H1 (cell line): ENCODE data around the gene DBR1. TPM values are rescaled to one million over a fixed set of nuclear protein-coding genes. Genes with fewer than 3 reads are reported as not detected.

Experiments used
- CTCF ChIA-PET: fragments of 300-600 bp; sonication (Branson Sonifier 250); formaldehyde crosslinking; loops from one replicate; lab custom pipeline; 2021; ENCODE audit not compliant: partially characterized antibody; lab: Charles Lee
- POLR2A ChIA-PET: fragments of 300-600 bp; sonication (Branson Sonifier 250); formaldehyde crosslinking; loops from one replicate; lab custom pipeline; 2021; ENCODE audit warnings: inconsistent platforms; ENCODE audit not compliant: partially characterized antibody; lab: Charles Lee
- DNase-seq, 2 experiments: peaks; one replicate each; pipeline versions ENCODE4 v3.0.0 to v3.0.0-alpha.2; 2010 to 2022; ENCODE audit warnings: low spot score in 2 of 2, low read depth in 1 of 2, mixed read lengths in 1 of 2
- FAIRE-seq: peaks from 2 replicates; lab custom pipeline; 2011; peaks lifted over from hg19 to GRCh38; lab: Jason Lieb, UNC
- H2AFZ ChIP-seq: 2 replicates; pipeline ENCODE4 v1.8.1; 2012; ENCODE audit warnings: low read length, inconsistent platforms
- H2AK5ac ChIP-seq: 2 replicates; pipeline ENCODE4 v1.6.1; 2013; ENCODE audit warnings: low read depth, low read length
- H2BK120ac ChIP-seq: replicated peaks from 2 replicates; pipeline ENCODE3; 2013; ENCODE audit warnings: low read depth, low read length, inconsistent platforms
- H2BK12ac ChIP-seq: 2 replicates; pipeline ENCODE4 v1.6.1; 2013; ENCODE audit warnings: low read depth, low read length
- H2BK15ac ChIP-seq: 2 replicates; pipeline ENCODE4 v1.6.1; 2013; ENCODE audit warnings: low read length
- H2BK20ac ChIP-seq: 2 replicates; pipeline ENCODE4 v1.6.1; 2013; ENCODE audit warnings: low read length
- H2BK5ac ChIP-seq: 2 replicates; pipeline ENCODE4 v1.6.1; 2013; ENCODE audit warnings: low read depth, low read length
- H3K14ac ChIP-seq: 2 replicates; pipeline ENCODE4 v1.6.1; 2013; ENCODE audit warnings: inconsistent platforms; ENCODE audit not compliant: insufficient read length
- H3K18ac ChIP-seq: 2 replicates; pipeline ENCODE4 v1.6.1; 2013; ENCODE audit warnings: low read length; ENCODE audit errors: extremely low read depth
- H3K23ac ChIP-seq: 2 replicates; pipeline ENCODE4 v1.6.1; 2013; ENCODE audit warnings: inconsistent platforms; ENCODE audit not compliant: insufficient read length
- H3K23me2 ChIP-seq: 2 replicates; pipeline ENCODE4 v1.6.1; 2013; ENCODE audit warnings: low read depth, low read length
- H3K27ac ChIP-seq: 2 replicates; pipeline ENCODE4 v1.6.1; 2011; ENCODE audit warnings: low read depth, low read length, inconsistent platforms
- H3K27me3 ChIP-seq, 4 experiments: replicated peaks in 1 of 4; 1 replicate in 1 of 4; 2 replicates in 3 of 4; pipeline versions ENCODE4 v1.6.1 to v1.8.1; 2011 to 2013; ENCODE audit warnings: low read length in 3 of 4, mild to moderate bottlenecking in 3 of 4, inconsistent platforms in 2 of 4, mixed read lengths in 2 of 4, moderate library complexity in 1 of 4; ENCODE audit not compliant: control insufficient read depth in 3 of 4, insufficient read depth in 3 of 4; ENCODE audit errors: extremely low read depth in 1 of 4
- H3K36me3 ChIP-seq, 4 experiments: 2 replicates each; pipeline versions ENCODE4 v1.6.1 to v1.8.1; 2011 to 2013; ENCODE audit warnings: mild to moderate bottlenecking in 4 of 4, low read length in 3 of 4, moderate library complexity in 2 of 4, control low read depth in 1 of 4, inconsistent platforms in 1 of 4; ENCODE audit not compliant: insufficient read depth in 4 of 4, control insufficient read depth in 2 of 4
- H3K4ac ChIP-seq: replicated peaks from 2 replicates; pipeline ENCODE3; 2013; ENCODE audit warnings: low read length, low read depth, mixed read lengths, inconsistent platforms; ENCODE audit not compliant: insufficient read length
- H3K4me1 ChIP-seq, 4 experiments: replicated peaks in 1 of 4; 1 replicate in 1 of 4; 2 replicates in 3 of 4; pipeline versions ENCODE4 v1.6.1 to v1.8.1; 2011 to 2013; ENCODE audit warnings: low read length in 3 of 4, inconsistent platforms in 2 of 4, mixed read lengths in 1 of 4; ENCODE audit not compliant: insufficient read depth in 4 of 4, control insufficient read depth in 3 of 4
- H3K4me2 ChIP-seq, 2 experiments: 2 replicates each; pipeline versions ENCODE4 v1.6.1 to v1.8.1; 2011 to 2013; ENCODE audit warnings: low read depth in 2 of 2, low read length in 2 of 2, control low read depth in 1 of 2, inconsistent platforms in 1 of 2, mild to moderate bottlenecking in 1 of 2; ENCODE audit not compliant: insufficient read depth in 1 of 2
- H3K4me3 ChIP-seq, 4 experiments: fragments of 200-600, 300-600 bp in 1 of 4; sonication (generic), shearing (Covaris generic), sonication (Bioruptor Twin) in 1 of 4; 2 replicates each; pipeline versions ENCODE4 v1.5.1 to v1.8.1; 2011 to 2016; ENCODE audit warnings: low read length in 4 of 4, low read depth in 3 of 4, control low read depth in 2 of 4, inconsistent platforms in 2 of 4, mild to moderate bottlenecking in 2 of 4, mixed read lengths in 1 of 4, moderate library complexity in 1 of 4; ENCODE audit not compliant: insufficient read depth in 2 of 4; ENCODE audit errors: extremely low read depth in 1 of 4
- H3K56ac ChIP-seq: replicated peaks from 2 replicates; pipeline ENCODE3; 2013; ENCODE audit warnings: low read depth, mild to moderate bottlenecking, mixed read lengths, low read length, inconsistent platforms; ENCODE audit not compliant: insufficient read length
- H3K79me1 ChIP-seq: 2 replicates; pipeline ENCODE4 v1.6.1; 2013; ENCODE audit warnings: low read depth, low read length, control low read depth
- H3K79me2 ChIP-seq, 2 experiments: 2 replicates each; pipeline versions ENCODE4 v1.6.1 to v1.8.1; 2012 to 2013; ENCODE audit warnings: low read length in 2 of 2, mild to moderate bottlenecking in 2 of 2, inconsistent platforms in 1 of 2; ENCODE audit not compliant: insufficient read depth in 2 of 2, control insufficient read depth in 1 of 2
- H3K9ac ChIP-seq, 4 experiments: replicated peaks in 1 of 4; 1 replicate in 1 of 4; 2 replicates in 3 of 4; pipeline versions ENCODE4 v1.6.1 to v1.8.1; 2011 to 2013; ENCODE audit warnings: low read depth in 3 of 4, low read length in 3 of 4, control low read depth in 2 of 4, mild to moderate bottlenecking in 2 of 4, moderate library complexity in 2 of 4, inconsistent platforms in 1 of 4; ENCODE audit errors: extremely low read depth in 1 of 4
- H3K9me3 ChIP-seq, 2 experiments: 2 replicates each; pipeline versions ENCODE4 v1.6.1 to v1.8.1; 2012 to 2013; ENCODE audit warnings: mild to moderate bottlenecking in 2 of 2, moderate library complexity in 2 of 2, control low read depth in 1 of 2, inconsistent platforms in 1 of 2, low read depth in 1 of 2, low read length in 1 of 2, mixed read lengths in 1 of 2; ENCODE audit not compliant: insufficient read depth in 2 of 2
- H4K20me1 ChIP-seq, 2 experiments: replicated peaks in 1 of 2; 2 replicates each; pipeline versions ENCODE3 to v1.8.1; 2011 to 2013; ENCODE audit warnings: inconsistent platforms in 2 of 2, low read length in 2 of 2, mild to moderate bottlenecking in 1 of 2; ENCODE audit not compliant: insufficient read depth in 2 of 2, control insufficient read depth in 1 of 2
- H4K5ac ChIP-seq: 2 replicates; pipeline ENCODE4 v1.6.1; 2013; ENCODE audit warnings: low read length, low read depth, mixed read lengths, inconsistent platforms; ENCODE audit not compliant: insufficient read length
- H4K8ac ChIP-seq: 2 replicates; pipeline ENCODE4 v1.8.0; 2013; ENCODE audit warnings: mild to moderate bottlenecking, moderate library complexity, low read length, inconsistent platforms; ENCODE audit not compliant: insufficient read depth; ENCODE audit errors: extremely low read depth
- H4K91ac ChIP-seq: replicated peaks from 2 replicates; pipeline ENCODE3; 2013; ENCODE audit warnings: low read length, mixed read lengths, inconsistent platforms; ENCODE audit not compliant: insufficient read length
- BACH1 ChIP-seq: IDR thresholded peaks from 2 replicates; pipeline ENCODE4 v1.6.1; 2012; ENCODE audit warnings: low read length, improper control_type of control experiment
- CBX5 ChIP-seq: fragments of 300-800, 300-1000 bp; sonication (generic); IDR thresholded peaks from 2 replicates; pipeline ENCODE4 v1.7.1; 2016; ENCODE audit warnings: antibody characterized with exemption, low read length, low read depth
- CHD1 ChIP-seq: IDR thresholded peaks from 2 replicates; pipeline ENCODE4 v1.6.1; 2012; ENCODE audit warnings: low read depth, low read length, improper control_type of control experiment
- CHD2 ChIP-seq: IDR thresholded peaks from 2 replicates; pipeline ENCODE4 v1.6.1; 2012; ENCODE audit warnings: low read length, improper control_type of control experiment
- JUND ChIP-seq: IDR thresholded peaks from 2 replicates; pipeline ENCODE4 v1.6.1; 2011; ENCODE audit warnings: mild to moderate bottlenecking, improper control_type of control experiment, low read length
- KDM5A ChIP-seq: fragments of 200-600 bp; IDR thresholded peaks from 2 replicates; pipeline ENCODE4 v1.7.1; 2012; ENCODE audit warnings: mild to moderate bottlenecking, low read length, inconsistent platforms, mixed read lengths
- PHF8 ChIP-seq: fragments of 200-600 bp; sonication (generic); conservative IDR thresholded peaks from 2 replicates; pipeline ENCODE4 v1.7.1; 2012; ENCODE audit warnings: low read depth, mild to moderate bottlenecking, inconsistent platforms, low read length, moderate library complexity
- RXRA ChIP-seq: IDR thresholded peaks from 2 replicates; pipeline ENCODE4 v1.6.1; 2011; ENCODE audit warnings: low read depth, mild to moderate bottlenecking, low read length, moderate library complexity; ENCODE audit not compliant: insufficient read depth
- SUZ12 ChIP-seq: fragments of 200-600 bp; sonication (generic); IDR thresholded peaks from 2 replicates; pipeline ENCODE4 v1.6.1; 2012; ENCODE audit warnings: mild to moderate bottlenecking, inconsistent platforms, low read length, moderate library complexity, mixed read lengths
- TAF1 ChIP-seq: IDR thresholded peaks from 2 replicates; pipeline ENCODE4 v1.6.1; 2011; ENCODE audit warnings: mild to moderate bottlenecking, low read depth, low read length
- TEAD4 ChIP-seq: IDR thresholded peaks from 2 replicates; pipeline ENCODE4 v1.6.1; 2012; ENCODE audit warnings: low read depth, low read length, inconsistent platforms, mixed read lengths
- ZNF274 ChIP-seq: IDR thresholded peaks from 2 replicates; pipeline ENCODE4 v1.7.0; 2012; ENCODE audit warnings: low read length, borderline replicate concordance; ENCODE audit errors: extremely low read depth
- WGBS, 2 experiments: shearing (Covaris generic) in 1 of 2; methylation state at CpG; one replicate each; pipeline versions ENCODE4 v1.1.6 to v1.1.7; 2013 to 2015; ENCODE audit warnings: low lambda C conversion rate in 2 of 2, mixed read lengths in 2 of 2, inconsistent platforms in 1 of 2, low coverage in 1 of 2, missing lambda C conversion rate in 1 of 2; ENCODE audit not compliant: insufficient replicate concordance in 2 of 2, insufficient coverage in 1 of 2, insufficient read length in 1 of 2; ENCODE audit errors: extremely low coverage in 1 of 2, missing lambda C conversion rate in 1 of 2; 5-methylcytosine and 5-hydroxymethylcytosine counted together
- polyA plus RNA-seq, 7 experiments: library from polyadenylated mRNA; depleted of rRNA in 3 of 7; stranded (reverse) in 5 of 7; unstranded in 2 of 7; fragments of >200 nt in 5 of 7; fragments of 200-250 nt in 2 of 7; gene quantifications; 1 replicate in 5 of 7; 2 replicates in 1 of 7; 4 replicates in 1 of 7; pipeline versions ENCODE4 v1.2.1 to v1.2.3, GENCODE V29; 2011 to 2013; ENCODE audit warnings: missing spikeins in 2 of 7, mixed read lengths in 2 of 7
- total RNA-seq: library from RNA; stranded (reverse); fragmentation: NEBNext Ultra II Directional; extraction: Animal tissue kit (Norgen Biotek cat#: 25700); gene quantifications from 2 replicates; pipeline ENCODE4 v1.2.1, GENCODE V29; 2021
- TF ChIP-seq, protein P1 (sequence below): IDR thresholded peaks from 2 replicates; pipeline ENCODE4 v1.6.1; 2011; ENCODE audit warnings: low read depth, mild to moderate bottlenecking, low read length; ENCODE audit not compliant: insufficient read depth

The DBR1 gene
- total and polyA plus RNA-seq, 2 of the 8 experiments (the other 6 are each of a cell fraction or from before 2014, with no cell fraction given), result 10.1 to 18.3 TPM

DNA sequence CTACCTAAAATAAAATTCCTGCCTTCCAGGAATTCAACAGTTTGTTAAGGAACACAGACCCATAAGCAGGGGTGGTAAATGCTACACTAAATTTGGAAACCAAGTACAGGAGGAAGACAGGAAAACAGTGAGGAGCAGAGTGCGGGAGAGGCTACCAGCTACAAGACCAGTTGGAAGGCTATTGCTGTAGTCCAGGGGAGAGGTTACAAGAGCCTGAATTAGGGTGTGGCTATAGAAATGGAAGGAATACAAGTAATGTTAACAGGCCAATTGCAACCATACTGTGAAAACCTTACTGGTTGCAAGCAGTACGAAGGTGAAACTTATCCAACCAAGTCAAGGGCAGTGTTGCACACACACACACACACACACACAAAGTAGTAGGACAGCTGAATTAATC lies 11.5 kb upstream of the DBR1 start:
- H3K27me3 ChIP-seq, result peaks cover 0 to 5% (median 0%) of the 10 kb centered on the region in 4 experiments; a peak in 2 of 7 replicates
- H2BK5ac ChIP-seq, result no peak overlapping the region
- H2AK5ac ChIP-seq, result no peak overlapping the region
- H3K4me2 ChIP-seq, result peak overlapping the region; percentile 67 to 95
- no peak overlapping the region for H4K5ac ChIP-seq
- no peak overlapping the region for H3K4ac ChIP-seq
- no peaks in the 10 kb centered on the region for H4K20me1 ChIP-seq
- H3K9ac ChIP-seq, result no peak overlapping the region
- no peak overlapping the region for H4K8ac ChIP-seq
- H2BK15ac ChIP-seq, result no peak overlapping the region
- peaks cover 0 to 5% (median 3%) of the 10 kb centered on the region in 4 experiments; a peak in 3 of 7 replicates for H3K4me1 ChIP-seq
- no peak overlapping the region for H3K56ac ChIP-seq
- no peak overlapping the region for H3K23ac ChIP-seq
- peak overlapping the region in 3 of 4 experiments; percentile 57 to 86 (median 82); a peak in 4 of 8 replicates for H3K4me3 ChIP-seq
- peaks cover 11 to 35% of the 10 kb centered on the region in 2 experiments for H3K79me2 ChIP-seq
- no peak overlapping the region for H3K18ac ChIP-seq
- ChIA-PET POLR2A (interaction anchor here (0.6 to 4.3 kb wide), 10 partner anchors 8 to 164 kb away, joined by 3 to 56 read pairs (median 4); partner anchors contain the start of gene DBR1), CTCF (interaction anchor here (0.5 to 1.6 kb wide), 5 partner anchors 11 to 231 kb away, joined by 3 to 5 read pairs (median 3); no protein-coding TSS in a partner anchor)
- TF ChIP-seq JUND, result no peak
- TF ChIP-seq TAF1, result no peak
- no peak for TF ChIP-seq CHD1
- TF ChIP-seq CBX5, result no peak
- no peak for TF ChIP-seq KDM5A
- TF ChIP-seq CHD2, result no peak
- TF ChIP-seq ZNF274, result no peak
- no peak for TF ChIP-seq TEAD4
- TF ChIP-seq SUZ12, result no peak
- no peak for TF ChIP-seq BACH1
- no peak for TF ChIP-seq RXRA
- TF ChIP-seq, protein P1, sequence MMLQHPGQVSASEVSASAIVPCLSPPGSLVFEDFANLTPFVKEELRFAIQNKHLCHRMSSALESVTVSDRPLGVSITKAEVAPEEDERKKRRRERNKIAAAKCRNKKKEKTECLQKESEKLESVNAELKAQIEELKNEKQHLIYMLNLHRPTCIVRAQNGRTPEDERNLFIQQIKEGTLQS, result no peak
- no peak for TF ChIP-seq PHF8
- H2AFZ ChIP-seq, result peak overlapping the region; percentile 94
- peaks cover 0 to 10% (median under 1%) of the 10 kb centered on the region in 4 experiments; a peak in 3 of 8 replicates for H3K36me3 ChIP-seq
- H4K91ac ChIP-seq, result no peak overlapping the region
- no peaks in the 10 kb centered on the region for H3K79me1 ChIP-seq
- DNase-seq (no peak), FAIRE-seq (no peak)
- H3K9me3 ChIP-seq, result no peaks in the 10 kb centered on the region
- H3K14ac ChIP-seq, result no peak overlapping the region
- no peak overlapping the region for H2BK120ac ChIP-seq
- 59% methylated on average over 2 of the region's 2 CpGs; no CpG with 5 or more reads in 1 of the 2 experiments for WGBS, 2 experiments
- no peak overlapping the region for H2BK12ac ChIP-seq
- peaks cover 5% of the 10 kb centered on the region for H3K23me2 ChIP-seq
- H2BK20ac ChIP-seq, result no peak overlapping the region
- no peak overlapping the region for H3K27ac ChIP-seq
